PC-3 (cell line): Measurements from ENCODE around the gene SYNPO. TPM values are rescaled to one million over a fixed set of nuclear protein-coding genes. Genes with fewer than 3 reads are reported as not detected.

Experiments
- ATAC-seq: fragments of 200-7000 bp; cut with Tn5 transposase; 2 replicates; pipeline ENCODE4 v1.9.1; 2020; ENCODE audit warnings: mild to moderate bottlenecking, moderate library complexity
- BruUV-seq: library from RNA; stranded (reverse); fragments of 400-500 nt; replicated peaks from 2 replicates; lab custom pipeline; 2021; lab: Mats Ljungman, UMichigan
- CTCF ChIA-PET: fragments of 300-600 bp; sonication (Branson Sonifier 250); formaldehyde crosslinking; loops from one replicate; lab custom pipeline; 2022; ENCODE audit warnings: antibody characterized with exemption; lab: Charles Lee
- POLR2A ChIA-PET: fragments of 300-600 bp; sonication (Branson Sonifier 250); formaldehyde crosslinking; loops from one replicate; lab custom pipeline; 2022; ENCODE audit warnings: antibody characterized with exemption; ENCODE audit not compliant: unreplicated experiment; lab: Charles Lee
- DNase-seq: peaks from one replicate; pipeline ENCODE4 v3.0.0-alpha.2; 2015
- H2AFZ ChIP-seq: fragments of 300-600 bp; sonication (generic); 2 replicates; pipeline ENCODE4 v1.6.0; 2016; ENCODE audit warnings: antibody characterized with exemption, low read length
- H3F3A ChIP-seq: fragments of 300-600 bp; sonication (generic); one replicate; pipeline ENCODE4 v1.6.0; 2017; ENCODE audit warnings: antibody characterized with exemption, low read length, control low read depth, mild to moderate bottlenecking; ENCODE audit not compliant: unreplicated experiment
- H3K27ac ChIP-seq: fragments of 300-600 bp; sonication (generic); 2 replicates; pipeline ENCODE4 v1.5.1; 2016; ENCODE audit warnings: mild to moderate bottlenecking, low read length
- H3K27me3 ChIP-seq: fragments of 300-600 bp; sonication (generic); 2 replicates; pipeline ENCODE4 v1.6.1; 2016; ENCODE audit warnings: low read length, mixed read lengths
- H3K36me3 ChIP-seq: fragments of 300-600 bp; sonication (generic); 2 replicates; pipeline ENCODE4 v1.6.1; 2016; ENCODE audit warnings: low read depth, mixed run types, low read length, mixed read lengths
- H3K4me1 ChIP-seq: fragments of 300-600 bp; sonication (generic); 2 replicates; pipeline ENCODE4 v1.5.1; 2016; ENCODE audit warnings: low read length; ENCODE audit not compliant: insufficient read depth
- H3K4me2 ChIP-seq: fragments of 300-600 bp; sonication (generic); 2 replicates; pipeline ENCODE4 v1.6.0; 2016; ENCODE audit warnings: low read length
- H3K4me3 ChIP-seq: fragments of 300-600 bp; sonication (generic); 2 replicates; pipeline ENCODE4 v1.5.1; 2016; ENCODE audit warnings: mild to moderate bottlenecking, low read length, mixed read lengths
- H3K79me2 ChIP-seq: fragments of 300-600 bp; sonication (generic); 2 replicates; pipeline ENCODE4 v1.6.1; 2017; ENCODE audit warnings: low read length, mixed read lengths
- H3K9ac ChIP-seq: fragments of 300-600 bp; sonication (generic); 2 replicates; pipeline ENCODE4 v1.6.0; 2016; ENCODE audit warnings: mild to moderate bottlenecking, low read length
- H3K9me2 ChIP-seq: fragments of 300-600 bp; sonication (generic); replicated peaks from 2 replicates; pipeline ENCODE4 v1.6.1; 2016; ENCODE audit warnings: mixed run types, low read length, mixed read lengths
- H3K9me3 ChIP-seq: fragments of 300-600 bp; sonication (generic); 2 replicates; pipeline ENCODE4 v1.6.1; 2016; ENCODE audit warnings: low read length, mixed read lengths
- H4K20me1 ChIP-seq: fragments of 300-600 bp; sonication (generic); 2 replicates; pipeline ENCODE4 v1.6.1; 2016; ENCODE audit warnings: low read length, mixed read lengths
- EZH2 ChIP-seq: fragments of 300-600 bp; sonication (generic); IDR thresholded peaks from one replicate; pipeline ENCODE4 v1.6.1; 2017; ENCODE audit warnings: antibody characterized with exemption, mild to moderate bottlenecking, low read length; ENCODE audit not compliant: unreplicated experiment
- EZH2phosphoT487 ChIP-seq: fragments of 300-600 bp; sonication (generic); IDR thresholded peaks from 2 replicates; pipeline ENCODE4 v1.6.1; 2018; ENCODE audit warnings: mild to moderate bottlenecking, antibody characterized with exemption, low read length, borderline replicate concordance
- intact Hi-C: fragments of 100-400 bp; cut with micrococcal nuclease; formaldehyde crosslinking; loops from 2 replicates; pipeline ENCODE4 v1.9.0; 2023
- total RNA-seq: library from RNA; depleted of rRNA; stranded (reverse); fragments of >200 nt; gene quantifications from 2 replicates; pipeline ENCODE4 v1.2.3, GENCODE V29; 2014
- TF ChIP-seq, protein P1 (sequence below): fragments of 300-600 bp; sonication (generic); conservative IDR thresholded peaks from 2 replicates; pipeline ENCODE4 v1.5.1; 2017; ENCODE audit warnings: antibody characterized with exemption, low read depth, mild to moderate bottlenecking, low read length

SYNPO gene
- total RNA-seq, 1 experiment from 2014 or later, result 5.3 TPM

- no peaks in the 10 kb centered on the region for H3K9me2 ChIP-seq
- intact Hi-C loops, result no loop called here
- TF ChIP-seq EZH2 (no peak), EZH2phosphoT487 (no peak)
- TF ChIP-seq, protein P1, sequence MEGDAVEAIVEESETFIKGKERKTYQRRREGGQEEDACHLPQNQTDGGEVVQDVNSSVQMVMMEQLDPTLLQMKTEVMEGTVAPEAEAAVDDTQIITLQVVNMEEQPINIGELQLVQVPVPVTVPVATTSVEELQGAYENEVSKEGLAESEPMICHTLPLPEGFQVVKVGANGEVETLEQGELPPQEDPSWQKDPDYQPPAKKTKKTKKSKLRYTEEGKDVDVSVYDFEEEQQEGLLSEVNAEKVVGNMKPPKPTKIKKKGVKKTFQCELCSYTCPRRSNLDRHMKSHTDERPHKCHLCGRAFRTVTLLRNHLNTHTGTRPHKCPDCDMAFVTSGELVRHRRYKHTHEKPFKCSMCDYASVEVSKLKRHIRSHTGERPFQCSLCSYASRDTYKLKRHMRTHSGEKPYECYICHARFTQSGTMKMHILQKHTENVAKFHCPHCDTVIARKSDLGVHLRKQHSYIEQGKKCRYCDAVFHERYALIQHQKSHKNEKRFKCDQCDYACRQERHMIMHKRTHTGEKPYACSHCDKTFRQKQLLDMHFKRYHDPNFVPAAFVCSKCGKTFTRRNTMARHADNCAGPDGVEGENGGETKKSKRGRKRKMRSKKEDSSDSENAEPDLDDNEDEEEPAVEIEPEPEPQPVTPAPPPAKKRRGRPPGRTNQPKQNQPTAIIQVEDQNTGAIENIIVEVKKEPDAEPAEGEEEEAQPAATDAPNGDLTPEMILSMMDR, result no peak
- POLR2A ChIA-PET, result interaction anchor here (0.6 kb wide), 1 partner anchor 218 kb away, joined by 3 read pairs; no protein-coding TSS in a partner anchor
- no peaks in the 10 kb centered on the region for H3K9me3 ChIP-seq
- no peak overlapping the region for H3K9ac ChIP-seq
- H3F3A ChIP-seq, result no peaks in the 10 kb centered on the region
- no peak overlapping the region for H3K4me3 ChIP-seq
- no peak overlapping the region for H3K27ac ChIP-seq
- DNase-seq (no peak), ATAC-seq (no peak)
- H3K4me2 ChIP-seq, result no peak overlapping the region
- no TSS peak for BruUV-seq
- H3K27me3 ChIP-seq, result no peaks in the 10 kb centered on the region
- H4K20me1 ChIP-seq, result no peaks in the 10 kb centered on the region
- H3K4me1 ChIP-seq, result peaks cover 11% of the 10 kb centered on the region; the same call in 1 of the 2 replicates
- H3K36me3 ChIP-seq, result no peaks in the 10 kb centered on the region
- no peaks in the 10 kb centered on the region for H3K79me2 ChIP-seq
- H2AFZ ChIP-seq, result no peak overlapping the region
- CTCF ChIA-PET, result no interaction called here
These were observed 34.6 kb downstream of the SYNPO start for GRCh38 chr5:150675069-150675468.

DNA sequence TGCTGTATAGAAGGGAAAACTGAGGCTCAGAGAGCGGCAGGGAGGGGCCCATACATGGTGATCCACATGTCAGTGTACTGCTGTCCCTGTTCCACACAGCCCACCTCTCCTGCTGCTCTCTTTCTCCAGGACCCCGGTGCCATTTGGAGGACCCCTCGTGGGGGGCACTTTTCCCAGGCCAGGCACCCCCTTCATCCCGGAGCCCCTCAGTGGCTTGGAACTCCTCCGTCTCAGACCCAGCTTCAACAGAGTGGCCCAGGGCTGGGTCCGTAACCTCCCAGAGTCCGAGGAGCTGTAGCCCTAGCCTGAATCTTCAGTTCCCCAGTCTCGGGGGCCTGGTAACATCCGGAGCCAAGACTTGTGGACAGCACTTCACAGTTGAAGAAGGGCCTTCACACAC, 36.1 kb downstream of the SYNPO start:
- Histone ChIP-seq H3K4me2 (no peak overlapping the region), H3K9ac (no peak overlapping the region), H3K4me3 (no peak overlapping the region), H3F3A (no peaks in the 10 kb centered on the region), H3K9me3 (no peaks in the 10 kb centered on the region), H4K20me1 (no peaks in the 10 kb centered on the region), H3K79me2 (no peaks in the 10 kb centered on the region), H3K36me3 (no peaks in the 10 kb centered on the region), H3K9me2 (no peaks in the 10 kb centered on the region), H2AFZ (no peak overlapping the region), H3K4me1 (peaks cover 11% of the 10 kb centered on the region; the same call in 1 of the 2 replicates), H3K27ac (no peak overlapping the region), H3K27me3 (no peaks in the 10 kb centered on the region)
- ChIA-PET POLR2A (no interaction called here), CTCF (no interaction called here)
- intact Hi-C loops, result no loop called here
- no TSS peak for BruUV-seq
- no peak for ATAC-seq
- TF ChIP-seq EZH2, result no peak
- TF ChIP-seq EZH2phosphoT487, result no peak
- TF ChIP-seq, protein P1, result no peak
- DNase-seq, result no peak

DNA sequence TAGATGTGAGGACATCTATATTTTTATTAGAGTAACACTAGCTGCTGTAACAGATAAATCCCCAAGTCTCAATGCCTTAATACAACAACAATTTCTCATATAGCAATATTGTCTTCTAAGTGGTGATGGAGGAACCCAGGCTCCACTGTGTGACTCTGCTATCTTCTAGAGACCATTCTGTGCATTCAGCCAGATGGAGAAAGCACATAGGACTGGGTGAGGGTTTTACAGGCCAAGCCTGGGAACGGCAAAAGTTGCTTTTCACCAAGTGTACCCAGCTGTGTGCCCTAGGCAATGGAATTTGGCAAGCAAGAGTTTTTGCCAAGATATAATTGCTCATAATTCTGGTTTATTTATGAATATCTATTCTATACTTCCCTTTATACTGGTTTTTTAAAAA, 48.7 kb downstream of the SYNPO start:
- Histone ChIP-seq H3K9ac (no peak overlapping the region), H4K20me1 (no peaks in the 10 kb centered on the region), H3K4me3 (no peak overlapping the region), H3K27ac (no peak overlapping the region), H3K9me3 (no peaks in the 10 kb centered on the region), H2AFZ (no peak overlapping the region), H3K36me3 (peaks cover 29% of the 10 kb centered on the region), H3K4me2 (no peak overlapping the region), H3K4me1 (no peaks in the 10 kb centered on the region), H3K9me2 (no peaks in the 10 kb centered on the region), H3K79me2 (no peaks in the 10 kb centered on the region), H3K27me3 (no peaks in the 10 kb centered on the region), H3F3A (no peaks in the 10 kb centered on the region)
- no peak for DNase-seq
- CTCF ChIA-PET, result no interaction called here
- BruUV-seq, result no TSS peak
- TF ChIP-seq EZH2phosphoT487 (no peak), EZH2 (no peak)
- TF ChIP-seq, protein P1, result no peak
- intact Hi-C loops, result no loop called here
- no peak for ATAC-seq
- POLR2A ChIA-PET, result no interaction called here
